Islet precursor cell (in vitro differentiated cells): ENCODE results near the gene RGS3.

Source experiments
- DNase-seq: peaks from one replicate; pipeline ENCODE4 v3.0.0-alpha.2; 2018

Gene RGS3

DNA sequence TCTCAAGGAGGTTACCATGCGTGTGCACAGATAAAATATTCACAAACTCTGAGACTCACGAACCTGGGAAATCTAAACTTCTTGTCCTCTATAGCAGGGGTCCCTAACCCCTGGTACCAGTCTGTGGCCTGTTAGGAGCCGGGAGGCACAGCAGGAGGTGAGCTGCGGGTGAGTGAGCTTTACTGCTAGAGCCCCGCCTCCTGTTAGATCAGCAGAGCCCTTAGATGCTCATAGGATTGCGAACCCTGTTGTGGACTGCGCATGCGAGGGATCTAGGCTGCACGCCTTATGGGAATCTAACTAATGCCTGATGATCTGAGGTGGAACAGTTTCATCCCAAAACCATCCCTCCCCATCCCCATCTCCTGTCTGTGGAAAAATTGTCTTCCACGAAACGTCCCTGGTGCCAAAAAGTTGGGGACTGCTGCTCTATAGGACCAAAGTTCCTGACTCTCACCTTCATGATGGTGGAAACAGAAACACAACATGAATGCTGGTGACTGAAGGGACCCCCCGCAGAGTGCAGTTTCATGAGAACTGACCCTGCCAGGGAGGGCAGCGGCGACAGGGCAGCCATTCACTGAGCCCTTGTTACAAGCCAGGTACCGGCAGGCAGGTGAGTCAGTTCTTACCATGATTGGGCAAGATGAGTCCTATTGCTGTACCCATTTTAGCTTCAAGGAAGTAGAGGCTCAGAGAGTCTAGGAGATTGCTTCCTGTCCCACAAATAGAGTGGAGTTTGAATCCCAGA, 181.9 kb downstream of the RGS3 start:
- DNase-seq = peak; percentile 41

DNA sequence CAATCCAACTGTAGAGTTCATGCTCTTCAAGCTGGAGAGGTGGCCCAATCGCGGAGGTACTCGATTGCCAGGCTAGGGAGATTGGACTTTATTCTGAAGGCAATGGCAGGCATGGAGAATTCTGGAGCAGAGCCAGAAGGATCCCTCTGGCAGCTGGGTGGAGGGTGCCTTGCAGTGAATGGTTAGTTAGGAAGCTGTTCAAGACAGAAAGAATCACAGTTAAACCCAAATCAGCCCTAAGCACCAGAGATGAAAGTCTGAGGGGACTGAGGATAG, 182.4 kb downstream of the RGS3 start:
- no peak for DNase-seq

DNA sequence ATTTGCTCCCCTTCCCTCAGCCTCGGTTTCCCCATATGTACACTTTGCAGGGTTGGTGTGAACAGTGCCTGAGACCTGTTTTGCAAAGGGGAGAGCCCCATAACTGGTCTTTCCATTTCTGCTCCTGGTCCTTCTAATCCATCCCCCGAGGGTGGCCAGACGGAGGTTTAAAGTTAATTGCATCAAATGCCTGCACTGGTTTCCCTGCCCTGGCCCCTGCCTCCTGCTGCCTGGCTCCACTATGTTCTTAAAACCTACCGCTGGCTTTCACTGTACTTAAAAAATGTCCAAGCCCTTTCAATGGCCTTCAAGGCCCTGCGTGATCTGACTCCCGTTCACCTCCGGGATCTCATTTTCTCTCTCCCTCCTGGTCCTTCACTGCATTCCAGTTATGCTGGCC, 183.0 kb downstream of the RGS3 start:
- DNase-seq = peak; percentile 51
